Esophagus muscularis mucosa (tissue), 3 donors: ENCODE results near the gene PPFIBP1.

Experiments
- POLR2AphosphoS5 ChIP-seq, 2 donors: sonication (generic); formaldehyde crosslinking; IDR thresholded peaks; one replicate each; pipeline ENCODE4 v1.6.1; 2017; ENCODE audit warnings: antibody characterized with exemption in 2 of 2
- TF ChIP-seq, protein P1 (sequence below), 3 experiments: fragments of 200-600 bp in 2 of 3; fragments of 450-650 bp in 1 of 3; sonication (generic) in 2 of 3; IDR thresholded peaks; one replicate each; pipeline ENCODE4 v1.5.1; 2017 to 2019; ENCODE audit warnings: antibody characterized with exemption in 3 of 3, mild to moderate bottlenecking in 2 of 3, moderate library complexity in 1 of 3

- TF ChIP-seq, protein P1, sequence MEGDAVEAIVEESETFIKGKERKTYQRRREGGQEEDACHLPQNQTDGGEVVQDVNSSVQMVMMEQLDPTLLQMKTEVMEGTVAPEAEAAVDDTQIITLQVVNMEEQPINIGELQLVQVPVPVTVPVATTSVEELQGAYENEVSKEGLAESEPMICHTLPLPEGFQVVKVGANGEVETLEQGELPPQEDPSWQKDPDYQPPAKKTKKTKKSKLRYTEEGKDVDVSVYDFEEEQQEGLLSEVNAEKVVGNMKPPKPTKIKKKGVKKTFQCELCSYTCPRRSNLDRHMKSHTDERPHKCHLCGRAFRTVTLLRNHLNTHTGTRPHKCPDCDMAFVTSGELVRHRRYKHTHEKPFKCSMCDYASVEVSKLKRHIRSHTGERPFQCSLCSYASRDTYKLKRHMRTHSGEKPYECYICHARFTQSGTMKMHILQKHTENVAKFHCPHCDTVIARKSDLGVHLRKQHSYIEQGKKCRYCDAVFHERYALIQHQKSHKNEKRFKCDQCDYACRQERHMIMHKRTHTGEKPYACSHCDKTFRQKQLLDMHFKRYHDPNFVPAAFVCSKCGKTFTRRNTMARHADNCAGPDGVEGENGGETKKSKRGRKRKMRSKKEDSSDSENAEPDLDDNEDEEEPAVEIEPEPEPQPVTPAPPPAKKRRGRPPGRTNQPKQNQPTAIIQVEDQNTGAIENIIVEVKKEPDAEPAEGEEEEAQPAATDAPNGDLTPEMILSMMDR (IDR thresholded peaks at IDR 0.05) = peak in 2 of 3 experiments; percentile 9
- TF ChIP-seq POLR2AphosphoS5 (IDR thresholded peaks at IDR 0.05) = no peak
Observed at GRCh38 chr12:27566159-27566558, 42.2 kb downstream of the PPFIBP1 start.
